SK-N-SH treated with all-trans-retinoic acid at 6 μM for 48 hours (cell line): ENCODE results near the gene PTPRN2.

Experiments
- ARNTL ChIP-seq: fragments of 450-650 bp; formaldehyde crosslinking; IDR thresholded peaks from 2 replicates; pipeline ENCODE4 v1.5.0; 2020; ENCODE audit warnings: low read depth, mild to moderate bottlenecking, moderate library complexity, borderline replicate concordance
- PATZ1 ChIP-seq: fragments of 250-450 bp; sonication (Bioruptor Pico); IDR thresholded peaks from 2 replicates; pipeline ENCODE4 v1.8.0; 2020; ENCODE audit warnings: mild to moderate bottlenecking, moderate library complexity, borderline replicate concordance
- ZNF8 ChIP-seq: fragments of 450-650 bp; formaldehyde crosslinking; IDR thresholded peaks from 2 replicates; pipeline ENCODE4 v1.5.0; 2020; ENCODE audit warnings: mild to moderate bottlenecking, moderate library complexity

GRCh38 chr7:158025686-158026600, 561.7 kb downstream of the PTPRN2 start:
- TF ChIP-seq ZNF8 (CRISPR knock-in tag), result no peak
- TF ChIP-seq PATZ1 (CRISPR knock-in tag), result no peak
- no peak for TF ChIP-seq ARNTL (CRISPR knock-in tag)
